Memory B cell (primary cell): ENCODE data around the gene AKR7A2.
"Not testable (repeated sequence)": the region's sequence is repeated elsewhere in the genome, so short reads cannot be mapped to it uniquely, and the experiment has no call there.

Experiments used
- ATAC-seq: fragments of 150-1000 bp; cut with Tn5 transposase; 2 replicates; pipeline ENCODE4 v1.10.0; 2021; ENCODE audit warnings: low read depth, mild to moderate bottlenecking, moderate library complexity
- DNase-seq, 2 donors: peaks; one replicate each; pipeline ENCODE4 v3.0.0; 2022; ENCODE audit warnings: low spot score in 2 of 2
- H3K27ac Mint-ChIP-seq: one replicate; pipeline ENCODE4 v1.8.0; 2022; ENCODE audit warnings: mild to moderate bottlenecking, moderate library complexity, mixed read lengths
- H3K27me3 Mint-ChIP-seq: one replicate; pipeline ENCODE4 v1.8.0; 2022; ENCODE audit warnings: mixed read lengths
- H3K36me3 Mint-ChIP-seq: one replicate; pipeline ENCODE4 v1.8.0; 2022; ENCODE audit warnings: mild to moderate bottlenecking, mixed read lengths
- H3K4me1 Mint-ChIP-seq: one replicate; pipeline ENCODE4 v1.8.0; 2022; ENCODE audit warnings: mixed read lengths
- H3K4me3 Mint-ChIP-seq: one replicate; pipeline ENCODE4 v1.8.0; 2022; ENCODE audit warnings: mild to moderate bottlenecking, moderate library complexity, mixed read lengths
- H3K9me3 Mint-ChIP-seq: one replicate; pipeline ENCODE4 v1.8.0; 2022; ENCODE audit warnings: mixed read lengths

AKR7A2 gene

GRCh38 chr1:19260211-19261138 is 51.5 kb downstream of the AKR7A2 start:
- Mint-ChIP-seq H3K4me3 (no peak overlapping the region), H3K4me1 (no peaks in the 10 kb centered on the region), H3K27ac (no peak overlapping the region), H3K9me3 (no peaks in the 10 kb centered on the region), H3K36me3 (peaks cover 7% of the 10 kb centered on the region), H3K27me3 (no peaks in the 10 kb centered on the region)
- no peak for DNase-seq
- ATAC-seq: no peak

GRCh38 chr1:19258353-19258752 is 53.6 kb downstream of the AKR7A2 start:
- Mint-ChIP-seq H3K36me3 (peaks cover 9% of the 10 kb centered on the region), H3K27me3 (no peaks in the 10 kb centered on the region), H3K4me3 (no peak overlapping the region), H3K9me3 (no peaks in the 10 kb centered on the region), H3K27ac (no peak overlapping the region), H3K4me1 (peaks cover 3% of the 10 kb centered on the region)
- ATAC-seq (no peak), DNase-seq (no peak)

- peaks cover 8% of the 10 kb centered on the region for H3K4me1 Mint-ChIP-seq
- DNase-seq: no peak
- H3K9me3 Mint-ChIP-seq: no peaks in the 10 kb centered on the region
- no peak overlapping the region for H3K27ac Mint-ChIP-seq
- H3K36me3 Mint-ChIP-seq: peaks cover 9% of the 10 kb centered on the region
- no peak overlapping the region for H3K4me3 Mint-ChIP-seq
- H3K27me3 Mint-ChIP-seq: no peaks in the 10 kb centered on the region
- ATAC-seq: no peak
Measured at GRCh38 chr1:19257178-19257914, 54.6 kb downstream of the AKR7A2 start.

GRCh38 chr1:19256301-19256700 is 55.6 kb downstream of the AKR7A2 start:
- not testable (repeated sequence) for H3K4me3 Mint-ChIP-seq, H3K27ac Mint-ChIP-seq, H3K9me3 Mint-ChIP-seq, H3K27me3 Mint-ChIP-seq, DNase-seq, ATAC-seq, H3K36me3 Mint-ChIP-seq
- peaks cover 12% of the 10 kb centered on the region for H3K4me1 Mint-ChIP-seq

GRCh38 chr1:19255288-19255687 is 56.7 kb downstream of the AKR7A2 start:
- no peak for ATAC-seq
- no peaks in the 10 kb centered on the region for H3K27me3 Mint-ChIP-seq
- no peak overlapping the region for H3K27ac Mint-ChIP-seq
- peaks cover 9% of the 10 kb centered on the region for H3K36me3 Mint-ChIP-seq
- no peaks in the 10 kb centered on the region for H3K9me3 Mint-ChIP-seq
- H3K4me3 Mint-ChIP-seq: no peak overlapping the region
- DNase-seq: no peak
- H3K4me1 Mint-ChIP-seq: peaks cover 17% of the 10 kb centered on the region

- Mint-ChIP-seq H3K9me3 (no peaks in the 10 kb centered on the region), H3K36me3 (peaks cover 9% of the 10 kb centered on the region), H3K27me3 (no peaks in the 10 kb centered on the region), H3K4me1 (peaks cover 18% of the 10 kb centered on the region), H3K4me3 (no peak overlapping the region), H3K27ac (no peak overlapping the region)
- DNase-seq (no peak), ATAC-seq (no peak)
Measured at GRCh38 chr1:19254416-19254815, 57.5 kb downstream of the AKR7A2 start.
